Tibial nerve (tissue), 3 donors: ENCODE results near the gene BCL7A.

Experiments used
- CTCF ChIP-seq, 5 experiments: fragments of 200-600 bp in 3 of 5; fragments of 450-650 bp in 2 of 5; sonication (generic) in 3 of 5; IDR thresholded peaks; one replicate each; pipeline ENCODE4 v1.5.1; 2016 to 2019; ENCODE audit warnings: antibody characterized with exemption in 5 of 5, mild to moderate bottlenecking in 3 of 5, moderate library complexity in 2 of 5
- POLR2A ChIP-seq, 2 donors: fragments of 450-650 bp; IDR thresholded peaks; one replicate each; pipeline ENCODE4 v1.6.1; 2017; ENCODE audit warnings: antibody characterized with exemption in 2 of 2, mild to moderate bottlenecking in 2 of 2, moderate library complexity in 2 of 2

- TF ChIP-seq CTCF (IDR thresholded peaks at IDR 0.05) (no peak), POLR2A (IDR thresholded peaks at IDR 0.05) (no peak)
These were observed 16.4 kb upstream of the BCL7A start for GRCh38 chr12:122005252-122005776.
